ENCODE results near the gene SLAMF6. TPM values are rescaled to one million over a fixed set of nuclear protein-coding genes. Genes with fewer than 3 reads are reported as not detected.

SLAMF6 gene
- total and polyA plus RNA-seq, 10 of the 15 experiments (the other 5 are each of a cell fraction or from before 2014, with no cell fraction given): 20.5 to 89.6 (median 36.5) TPM

GRCh38 chr1:160565564-160565963 lies 42.5 kb upstream of the SLAMF6 start:
- peaks cover 3% of the 10 kb centered on the region for H3K79me2 ChIP-seq (ENCODE audit: control insufficient read depth, insufficient read depth, low read length)
- H3K4me3 ChIP-seq: no peak overlapping the region
- H3K27ac ChIP-seq (ENCODE audit: control insufficient read depth, insufficient read depth): no peak overlapping the region
- intact Hi-C loops (cut with micrococcal nuclease; ENCODE audit: unreplicated experiment): no loop called here
- no peak overlapping the region for H2AFZ ChIP-seq (ENCODE audit: control insufficient read depth, low read depth, low read length)
- ChIA-PET RAD21 (ENCODE audit: unreplicated experiment) (interaction anchor here (0.8 to 4.2 kb wide), 9 partner anchors 9 to 136 kb away, joined by 3 to 30 read pairs (median 7); no protein-coding TSS in a partner anchor), SMC1A (ENCODE audit: uncharacterized antibody, unreplicated experiment) (interaction anchor here (0.6 to 30.0 kb wide), 6 partner anchors 11 to 280 kb away, joined by 3 to 735 read pairs (median 12); partner anchors contain the start of genes CD84 and SLAMF6), CTCF (interaction anchor here (0.6 to 3.7 kb wide), 9 partner anchors 9 to 110 kb away, joined by 3 to 17 read pairs (median 6); no protein-coding TSS in a partner anchor), POLR2A (interaction anchor here (0.6 to 6.8 kb wide), 8 partner anchors 10 to 52 kb away, joined by 3 to 43 read pairs (median 4); no protein-coding TSS in a partner anchor)
- DNase-seq (ENCODE audit: low read depth, low spot score): no peak
- H3K4me2 ChIP-seq (ENCODE audit: control insufficient read depth, insufficient read depth): no peak overlapping the region
- no peak for FAIRE-seq
- H3K4me1 ChIP-seq (ENCODE audit: control insufficient read depth, insufficient read depth, low read length): peaks cover 22% of the 10 kb centered on the region
- WGBS (ENCODE audit: insufficient coverage, insufficient replicate concordance, low lambda C conversion rate, missing lambda C conversion rate): 93% methylated on average over 4 of the region's 4 CpGs
- no peak for ATAC-seq
- no peaks in the 10 kb centered on the region for H3K36me3 ChIP-seq (ENCODE audit: control insufficient read depth in 2 of 2, insufficient read depth in 2 of 2, low read length in 1 of 2)
- in situ Hi-C loops (cut with MboI): no loop called here
- H3K27me3 ChIP-seq (replicated peaks in 1 of 2; ENCODE audit: control insufficient read depth in 2 of 2, insufficient read depth in 2 of 2, low read length in 1 of 2): no peaks in the 10 kb centered on the region
- no TSS peak for BruUV-seq (replicated peaks)
- no peak overlapping the region for H3K9ac ChIP-seq (ENCODE audit: control insufficient read depth, insufficient read depth, low read length)
- H4K20me1 ChIP-seq (ENCODE audit: control insufficient read depth, insufficient read depth): no peaks in the 10 kb centered on the region
- peaks cover 10% of the 10 kb centered on the region; the same call in 2 of the 3 replicates for H3K9me3 ChIP-seq (replicated peaks; ENCODE audit: control insufficient read depth, insufficient read depth, low read length)
- TF ChIP-seq STAT1 (conservative IDR thresholded peaks at IDR 0.05) (no peak), SKIL (IDR thresholded peaks at IDR 0.05; ENCODE audit: low read depth, poor library complexity, severe bottlenecking) (no peak), ATF7 (IDR thresholded peaks at IDR 0.05; ENCODE audit: low read depth) (no peak), SMAD1 (IDR thresholded peaks at IDR 0.05; ENCODE audit: low read depth, partially characterized antibody) (no peak), SREBF1 (IDR thresholded peaks at IDR 0.05; ENCODE audit: low read length) (no peak), RAD51 (IDR thresholded peaks at IDR 0.05) (no peak), PRDM15 (CRISPR knock-in tag; IDR thresholded peaks at IDR 0.05) (no peak), POU2F2 (IDR thresholded peaks at IDR 0.05; ENCODE audit: borderline replicate concordance, low read depth, low read length) (no peak), FOXK2 (IDR thresholded peaks at IDR 0.05) (no peak), BMI1 (IDR thresholded peaks at IDR 0.05; ENCODE audit: borderline replicate concordance) (no peak), CTCF (IDR thresholded peaks at IDR 0.05 in 2 of 3, conservative IDR thresholded peaks at IDR 0.05 in 1 of 3; ENCODE audit: control insufficient read depth in 2 of 3, extremely low read depth in 1 of 3, insufficient read depth in 1 of 3, low read depth in 3 of 3, low read length in 3 of 3) (no peak), GABPA (IDR thresholded peaks at IDR 0.05; ENCODE audit: low read depth) (no peak), HSF1 (IDR thresholded peaks at IDR 0.05; ENCODE audit: low read depth, low read length) (no peak)
- TF ChIP-seq, protein P1, sequence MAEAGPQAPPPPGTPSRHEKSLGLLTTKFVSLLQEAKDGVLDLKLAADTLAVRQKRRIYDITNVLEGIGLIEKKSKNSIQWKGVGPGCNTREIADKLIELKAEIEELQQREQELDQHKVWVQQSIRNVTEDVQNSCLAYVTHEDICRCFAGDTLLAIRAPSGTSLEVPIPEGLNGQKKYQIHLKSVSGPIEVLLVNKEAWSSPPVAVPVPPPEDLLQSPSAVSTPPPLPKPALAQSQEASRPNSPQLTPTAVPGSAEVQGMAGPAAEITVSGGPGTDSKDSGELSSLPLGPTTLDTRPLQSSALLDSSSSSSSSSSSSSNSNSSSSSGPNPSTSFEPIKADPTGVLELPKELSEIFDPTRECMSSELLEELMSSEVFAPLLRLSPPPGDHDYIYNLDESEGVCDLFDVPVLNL (IDR thresholded peaks at IDR 0.05; ENCODE audit: low read depth, low read length): no peak
